ENCODE measurements around the gene THBS2. TPM values are rescaled to one million over a fixed set of nuclear protein-coding genes. Genes with fewer than 3 reads are reported as not detected.
"Not testable (repeated sequence)": the region's sequence is repeated elsewhere in the genome, so short reads cannot be mapped to it uniquely, and the experiment has no call there.

The THBS2 gene
- total RNA-seq = 76.2 TPM

GRCh38 chr6:169253337-169254238, at the start of gene THBS2:
TSS of gene THBS2 (minus strand) at chr6:169253846. CDS start at chr6:169250784, 3,062 bp downstream.
- H3K27ac ChIP-seq (ENCODE audit: low read depth, low read length) = peak within 1 kb of the TSS; percentile 40
- peaks cover 2 to 4% (median 4%) of the 10 kb centered on the region in 3 donors for H3K4me1 ChIP-seq (ENCODE audit: control insufficient read depth in 3 of 3, insufficient read depth in 3 of 3, low read length in 3 of 3)
- peak within 1 kb of the TSS; percentile 41 to 64 (median 46) for H3K4me3 ChIP-seq (ENCODE audit: low read length in 3 of 3)
- H3K36me3 ChIP-seq (ENCODE audit: control insufficient read depth in 3 of 3, insufficient read depth in 3 of 3, low read length in 3 of 3) = peaks cover 0 to 2% (median 0%) of the 10 kb centered on the region in 3 donors
- H3K27me3 ChIP-seq (ENCODE audit: control insufficient read depth in 3 of 3, insufficient read depth in 3 of 3, low read length in 3 of 3) = peaks cover 28 to 48% (median 39%) of the 10 kb centered on the region in 3 donors
- peak within 1 kb of the TSS; percentile 38 to 54 (median 51) for H3K9ac ChIP-seq (ENCODE audit: low read depth in 1 of 3, low read length in 3 of 3)
- H3K9me3 ChIP-seq (ENCODE audit: control insufficient read depth in 3 of 3, low read length in 3 of 3) = peaks cover 0 to 4% (median 4%) of the 10 kb centered on the region in 3 donors

GRCh38 chr6:169302716-169303115, 49.1 kb upstream of the THBS2 start:
- H3K27ac ChIP-seq (ENCODE audit: low read depth, low read length) = no peak overlapping the region
- no peak overlapping the region for H3K9ac ChIP-seq (ENCODE audit: low read depth in 1 of 3, low read length in 3 of 3)
- H3K4me1 ChIP-seq (ENCODE audit: control insufficient read depth in 3 of 3, insufficient read depth in 3 of 3, low read length in 3 of 3) = no peaks in the 10 kb centered on the region
- no peak overlapping the region for H3K4me3 ChIP-seq (ENCODE audit: low read length in 3 of 3)
- H3K9me3 ChIP-seq (ENCODE audit: control insufficient read depth in 3 of 3, low read length in 3 of 3) = no peaks in the 10 kb centered on the region
- no peaks in the 10 kb centered on the region for H3K27me3 ChIP-seq (ENCODE audit: control insufficient read depth in 3 of 3, insufficient read depth in 3 of 3, low read length in 3 of 3)
- H3K36me3 ChIP-seq (ENCODE audit: control insufficient read depth in 3 of 3, insufficient read depth in 3 of 3, low read length in 3 of 3) = no peaks in the 10 kb centered on the region

GRCh38 chr6:169302255-169302654, 48.6 kb upstream of the THBS2 start:
- Histone ChIP-seq H3K36me3 (ENCODE audit: control insufficient read depth in 3 of 3, insufficient read depth in 3 of 3, low read length in 3 of 3) (no peaks in the 10 kb centered on the region), H3K9ac (ENCODE audit: low read depth in 1 of 3, low read length in 3 of 3) (no peak overlapping the region), H3K27me3 (ENCODE audit: control insufficient read depth in 3 of 3, insufficient read depth in 3 of 3, low read length in 3 of 3) (no peaks in the 10 kb centered on the region), H3K9me3 (ENCODE audit: control insufficient read depth in 3 of 3, low read length in 3 of 3) (no peaks in the 10 kb centered on the region), H3K4me1 (ENCODE audit: control insufficient read depth in 3 of 3, insufficient read depth in 3 of 3, low read length in 3 of 3) (no peaks in the 10 kb centered on the region), H3K27ac (ENCODE audit: low read depth, low read length) (no peak overlapping the region), H3K4me3 (ENCODE audit: low read length in 3 of 3) (no peak overlapping the region)

GRCh38 chr6:169300916-169301315, 47.3 kb upstream of the THBS2 start:
- Histone ChIP-seq H3K9ac (ENCODE audit: low read depth in 1 of 3, low read length in 3 of 3) (no peak overlapping the region), H3K27ac (ENCODE audit: low read depth, low read length) (no peak overlapping the region), H3K36me3 (ENCODE audit: control insufficient read depth in 3 of 3, insufficient read depth in 3 of 3, low read length in 3 of 3) (no peaks in the 10 kb centered on the region), H3K4me3 (ENCODE audit: low read length in 3 of 3) (no peak overlapping the region), H3K9me3 (ENCODE audit: control insufficient read depth in 3 of 3, low read length in 3 of 3) (no peaks in the 10 kb centered on the region), H3K27me3 (ENCODE audit: control insufficient read depth in 3 of 3, insufficient read depth in 3 of 3, low read length in 3 of 3) (no peaks in the 10 kb centered on the region), H3K4me1 (ENCODE audit: control insufficient read depth in 3 of 3, insufficient read depth in 3 of 3, low read length in 3 of 3) (no peaks in the 10 kb centered on the region)

GRCh38 chr6:169298626-169299025, 45.0 kb upstream of the THBS2 start:
- H3K9ac ChIP-seq (ENCODE audit: low read depth in 1 of 3, low read length in 3 of 3); H3K27me3 ChIP-seq (ENCODE audit: control insufficient read depth in 3 of 3, insufficient read depth in 3 of 3, low read length in 3 of 3); H3K4me3 ChIP-seq (ENCODE audit: low read length in 3 of 3); H3K36me3 ChIP-seq (ENCODE audit: control insufficient read depth in 3 of 3, insufficient read depth in 3 of 3, low read length in 3 of 3); H3K27ac ChIP-seq (ENCODE audit: low read depth, low read length); H3K4me1 ChIP-seq (ENCODE audit: control insufficient read depth in 3 of 3, insufficient read depth in 3 of 3, low read length in 3 of 3); H3K9me3 ChIP-seq (ENCODE audit: control insufficient read depth in 3 of 3, low read length in 3 of 3): not testable (repeated sequence)

GRCh38 chr6:169296622-169297021, 43.0 kb upstream of the THBS2 start:
- H3K4me1 ChIP-seq (ENCODE audit: control insufficient read depth in 3 of 3, insufficient read depth in 3 of 3, low read length in 3 of 3) = peaks cover 0 to 2% (median 0%) of the 10 kb centered on the region in 3 donors
- H3K4me3 ChIP-seq (ENCODE audit: low read length in 3 of 3) = no peak overlapping the region
- H3K27me3 ChIP-seq (ENCODE audit: control insufficient read depth in 3 of 3, insufficient read depth in 3 of 3, low read length in 3 of 3) = no peaks in the 10 kb centered on the region

GRCh38 chr6:169296170-169296569, 42.5 kb upstream of the THBS2 start:
- H3K4me3 ChIP-seq (ENCODE audit: low read length in 3 of 3) = no peak overlapping the region
- H3K4me1 ChIP-seq (ENCODE audit: control insufficient read depth in 3 of 3, insufficient read depth in 3 of 3, low read length in 3 of 3) = peaks cover 0 to 2% (median 0%) of the 10 kb centered on the region in 3 donors
- no peaks in the 10 kb centered on the region for H3K9me3 ChIP-seq (ENCODE audit: control insufficient read depth in 3 of 3, low read length in 3 of 3)
- H3K9ac ChIP-seq (ENCODE audit: low read depth in 1 of 3, low read length in 3 of 3) = no peak overlapping the region
- H3K36me3 ChIP-seq (ENCODE audit: control insufficient read depth in 3 of 3, insufficient read depth in 3 of 3, low read length in 3 of 3) = no peaks in the 10 kb centered on the region
- no peaks in the 10 kb centered on the region for H3K27me3 ChIP-seq (ENCODE audit: control insufficient read depth in 3 of 3, insufficient read depth in 3 of 3, low read length in 3 of 3)
- no peak overlapping the region for H3K27ac ChIP-seq (ENCODE audit: low read depth, low read length)

More at GRCh38 chr6:169296622-169297021, 43.0 kb upstream of the THBS2 start:
- Histone ChIP-seq H3K27ac (ENCODE audit: low read depth, low read length) (no peak overlapping the region), H3K9ac (ENCODE audit: low read depth in 1 of 3, low read length in 3 of 3) (no peak overlapping the region), H3K9me3 (ENCODE audit: control insufficient read depth in 3 of 3, low read length in 3 of 3) (no peaks in the 10 kb centered on the region), H3K36me3 (ENCODE audit: control insufficient read depth in 3 of 3, insufficient read depth in 3 of 3, low read length in 3 of 3) (no peaks in the 10 kb centered on the region)

- no peaks in the 10 kb centered on the region for H3K9me3 ChIP-seq (ENCODE audit: control insufficient read depth in 3 of 3, low read length in 3 of 3)
- no peak overlapping the region for H3K9ac ChIP-seq (ENCODE audit: low read depth in 1 of 3, low read length in 3 of 3)
- H3K27me3 ChIP-seq (ENCODE audit: control insufficient read depth in 3 of 3, insufficient read depth in 3 of 3, low read length in 3 of 3) = peaks cover 0 to 3% (median 1%) of the 10 kb centered on the region in 3 donors
- no peaks in the 10 kb centered on the region for H3K36me3 ChIP-seq (ENCODE audit: control insufficient read depth in 3 of 3, insufficient read depth in 3 of 3, low read length in 3 of 3)
- no peak overlapping the region for H3K27ac ChIP-seq (ENCODE audit: low read depth, low read length)
- no peak overlapping the region for H3K4me3 ChIP-seq (ENCODE audit: low read length in 3 of 3)
- peaks cover 0 to 6% (median 1%) of the 10 kb centered on the region in 3 donors for H3K4me1 ChIP-seq (ENCODE audit: control insufficient read depth in 3 of 3, insufficient read depth in 3 of 3, low read length in 3 of 3)
Observed at GRCh38 chr6:169293196-169293595, 39.5 kb upstream of the THBS2 start.

- no peak overlapping the region for H3K9ac ChIP-seq (ENCODE audit: low read depth in 1 of 3, low read length in 3 of 3)
- no peaks in the 10 kb centered on the region for H3K36me3 ChIP-seq (ENCODE audit: control insufficient read depth in 3 of 3, insufficient read depth in 3 of 3, low read length in 3 of 3)
- H3K4me1 ChIP-seq (ENCODE audit: control insufficient read depth in 3 of 3, insufficient read depth in 3 of 3, low read length in 3 of 3) = peaks cover 0 to 9% (median 3%) of the 10 kb centered on the region in 3 donors
- H3K27me3 ChIP-seq (ENCODE audit: control insufficient read depth in 3 of 3, insufficient read depth in 3 of 3, low read length in 3 of 3) = peaks cover 0 to 4% (median 3%) of the 10 kb centered on the region in 3 donors
- H3K4me3 ChIP-seq (ENCODE audit: low read length in 3 of 3) = no peak overlapping the region
- no peaks in the 10 kb centered on the region for H3K9me3 ChIP-seq (ENCODE audit: control insufficient read depth in 3 of 3, low read length in 3 of 3)
- no peak overlapping the region for H3K27ac ChIP-seq (ENCODE audit: low read depth, low read length)
Observed at GRCh38 chr6:169292338-169293124, 38.9 kb upstream of the THBS2 start.

All from skeletal muscle tissue (tissue), 4 donors.